HG03432 (cell line): ENCODE measurements around the gene TUT4.

Experiments used
- ATAC-seq: cut with Tn5 transposase; IDR thresholded peaks from one replicate; pipeline ENCODE4 v1.9.1; 2021; ENCODE audit warnings: mild to moderate bottlenecking, moderate library complexity; ENCODE audit not compliant: unreplicated experiment

TUT4 gene

DNA sequence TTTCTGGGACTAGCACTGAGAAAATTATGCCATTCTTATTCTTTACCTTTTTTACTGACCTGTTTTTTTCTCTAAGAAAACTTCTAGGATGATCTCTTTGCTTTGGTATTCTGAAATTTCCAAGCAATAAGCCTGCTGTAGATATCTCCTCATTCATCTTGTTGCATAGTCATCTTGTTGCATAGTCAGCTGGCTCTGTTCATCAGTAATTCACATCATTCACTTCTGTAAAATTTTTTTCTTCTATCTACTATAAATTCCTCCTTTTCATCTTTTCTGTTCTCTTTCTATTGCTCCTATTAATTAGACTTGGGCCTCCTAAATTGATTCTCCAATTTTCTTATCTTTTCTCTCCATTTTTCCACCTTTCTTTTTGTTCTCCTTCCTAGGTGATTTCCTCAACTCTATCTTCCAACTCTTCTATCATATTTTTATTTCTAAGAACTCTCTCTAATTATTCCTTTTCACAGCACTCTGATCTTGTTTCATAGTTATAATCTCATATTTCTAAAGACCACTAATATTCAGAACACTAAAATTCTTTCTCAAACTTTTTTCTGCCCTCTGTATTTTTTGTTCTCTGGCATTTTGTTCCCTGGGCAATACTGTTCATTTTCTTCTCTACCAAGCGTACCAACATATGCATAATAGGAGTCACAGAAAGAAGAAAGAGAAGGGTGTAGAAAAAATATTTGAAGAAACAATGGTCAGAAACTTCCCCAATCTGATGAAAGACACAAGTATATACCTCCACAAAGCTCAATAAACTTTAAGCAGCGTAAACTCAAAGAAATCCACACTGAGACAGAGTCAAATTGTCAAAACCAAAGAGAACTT is 17.7 kb downstream of the TUT4 start:
- no peak for ATAC-seq

DNA sequence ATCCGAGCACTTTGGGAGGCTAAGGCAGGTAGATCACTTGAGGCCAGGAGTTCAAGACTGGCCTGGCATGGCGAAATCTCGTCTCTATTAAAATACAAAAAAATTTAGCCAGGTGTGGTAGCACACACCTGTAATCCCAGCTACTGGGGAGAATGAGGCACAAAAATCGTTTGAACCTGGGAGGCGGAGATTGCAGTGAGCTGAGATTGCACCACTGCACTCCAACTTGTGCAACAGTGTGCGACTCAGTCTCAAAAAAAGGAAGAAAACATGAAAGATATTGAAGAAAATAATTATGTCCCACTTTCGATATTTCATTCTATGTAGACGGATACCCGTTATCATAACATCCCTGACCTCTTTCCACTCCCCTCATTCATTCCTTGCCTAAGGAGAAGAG is 19.2 kb downstream of the TUT4 start:
- ATAC-seq: no peak

DNA sequence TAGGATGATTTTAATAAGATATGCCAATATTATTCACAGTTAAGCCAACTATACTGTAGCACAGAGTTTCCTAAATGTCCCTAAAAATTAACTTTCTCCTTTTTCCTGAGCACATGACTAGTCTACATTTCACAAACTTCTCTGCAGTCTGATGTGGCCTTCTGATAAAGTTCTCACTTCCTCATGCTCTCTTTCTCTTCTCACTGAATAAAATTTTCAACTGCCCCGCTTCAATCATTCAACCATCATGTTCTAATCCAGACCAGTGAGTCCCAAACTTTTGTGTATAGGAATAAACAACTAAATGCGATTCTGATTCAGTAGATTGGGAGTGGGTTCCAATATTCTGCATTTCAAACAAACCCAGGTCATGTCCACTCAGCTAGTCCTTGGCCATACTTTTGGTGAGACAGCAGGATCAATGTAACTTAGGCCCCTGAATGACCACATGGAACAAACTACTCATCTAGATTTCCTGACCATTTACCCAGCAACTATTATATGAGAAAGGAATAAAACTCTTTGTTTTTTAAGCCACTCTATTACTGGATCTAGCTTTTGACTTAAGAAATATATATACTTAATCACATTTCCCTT is 20.1 kb downstream of the TUT4 start:
- no peak for ATAC-seq

DNA sequence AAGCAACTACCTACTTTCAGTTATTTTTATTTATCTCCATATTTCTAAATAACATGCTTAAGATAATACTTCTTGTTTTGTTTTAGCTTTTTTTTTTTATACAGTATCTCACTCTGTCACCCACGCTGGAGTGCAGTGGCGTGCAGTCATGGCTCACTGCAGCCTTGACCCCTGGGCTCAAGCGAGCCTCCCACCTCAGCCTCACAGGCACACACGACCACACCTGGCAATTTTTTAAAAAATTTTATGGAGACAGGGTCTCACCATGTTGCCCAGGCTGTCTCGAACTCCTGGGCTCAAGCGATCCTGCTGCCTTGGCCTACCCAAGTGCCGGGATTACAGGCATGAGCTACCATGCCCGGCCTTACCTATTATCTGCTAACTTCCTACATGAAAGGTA is 20.6 kb downstream of the TUT4 start:
- no peak for ATAC-seq

DNA sequence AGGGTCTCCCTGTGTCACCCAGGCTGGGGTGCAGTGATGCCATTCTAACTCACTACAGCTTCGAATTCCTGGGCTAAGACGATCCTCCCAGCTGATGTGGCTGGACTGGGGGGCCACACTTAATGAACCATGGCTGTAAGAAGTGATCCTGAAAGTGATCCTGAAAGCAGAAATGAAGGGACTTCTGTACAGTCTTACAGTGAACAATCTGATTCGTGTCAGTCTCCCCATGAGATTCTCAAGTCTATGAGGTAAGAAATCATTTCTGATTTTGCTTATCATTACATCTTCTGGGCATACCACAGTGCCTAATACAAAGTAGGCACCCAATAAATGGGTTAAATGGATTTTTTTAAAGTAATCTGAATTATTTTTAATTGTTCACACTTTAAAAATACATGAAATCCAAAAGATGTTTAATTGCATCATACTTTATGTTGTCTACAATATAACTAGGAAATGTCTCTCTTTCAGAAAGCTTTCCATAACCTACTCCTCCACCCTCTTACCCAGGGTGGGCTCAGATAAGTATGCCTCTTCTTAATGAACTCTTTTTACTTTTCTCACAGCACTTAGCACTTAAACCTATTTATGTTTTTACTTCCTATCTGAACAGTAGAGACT is 21.5 kb downstream of the TUT4 start:
- no peak for ATAC-seq

DNA sequence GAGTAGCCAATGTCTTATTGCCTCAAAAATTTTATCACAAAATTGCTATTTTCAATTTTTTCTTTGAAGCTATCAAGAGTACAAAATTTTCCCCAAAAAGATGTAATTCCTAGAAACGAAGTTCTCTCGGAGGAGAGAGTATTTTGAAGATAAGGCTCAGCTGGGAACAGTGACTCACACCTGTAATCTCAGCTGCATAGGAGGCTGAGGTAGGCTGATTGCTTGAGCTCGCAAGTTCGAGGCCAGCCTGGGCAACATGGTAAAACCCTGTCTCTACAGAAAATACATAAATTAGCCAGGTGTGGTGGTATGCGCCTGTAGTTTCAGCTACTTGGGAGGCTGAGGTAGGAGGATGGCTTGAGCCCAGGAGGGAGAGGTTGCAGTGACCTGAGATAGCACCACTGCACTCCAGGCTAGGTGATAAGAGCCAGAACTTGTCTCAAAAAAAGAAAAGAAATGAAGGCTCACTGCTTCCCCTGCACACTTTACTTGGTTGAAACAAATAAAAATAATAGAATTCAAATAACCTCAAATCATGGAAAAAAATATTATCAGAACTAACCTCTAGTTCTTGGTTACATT is 22.2 kb downstream of the TUT4 start:
- ATAC-seq: no peak

DNA sequence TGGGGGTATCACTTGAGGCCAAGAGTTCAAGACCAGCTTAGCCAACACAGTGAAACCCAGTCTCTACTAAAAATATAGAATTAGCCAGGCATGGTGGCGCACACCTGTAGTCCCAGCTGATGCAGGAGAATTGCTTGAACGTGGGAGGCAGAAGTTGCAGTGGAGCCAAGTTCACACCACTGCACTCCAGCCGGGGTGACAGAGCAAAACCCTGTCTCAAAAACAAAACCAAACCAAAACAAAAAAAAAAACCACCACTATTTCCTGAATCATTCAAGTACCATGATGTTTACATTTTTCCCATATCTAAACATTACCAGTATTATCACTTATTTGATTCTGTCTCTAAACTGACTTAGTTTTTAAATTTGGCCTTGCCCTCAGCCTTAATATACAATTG is 29.5 kb downstream of the TUT4 start:
- ATAC-seq: no peak

DNA sequence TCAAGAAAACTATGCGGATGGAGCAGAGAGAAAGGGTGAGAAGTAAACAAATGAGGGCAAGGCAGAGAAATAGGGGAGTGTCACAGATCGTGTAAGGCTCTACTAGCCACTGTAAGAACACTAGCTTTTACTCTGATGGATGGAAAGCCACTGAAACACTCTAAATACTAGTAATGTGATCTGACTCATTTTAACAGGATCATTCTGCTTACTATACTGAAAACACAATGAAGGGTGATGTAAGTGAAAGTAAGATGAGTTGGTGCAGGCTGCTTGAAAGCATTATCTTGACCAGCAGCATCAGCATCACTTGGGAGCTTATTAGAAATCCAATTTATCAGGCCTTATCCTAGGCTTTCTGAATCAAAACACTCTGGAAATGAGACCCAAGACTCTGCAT is 32.7 kb downstream of the TUT4 start:
- no peak for ATAC-seq

DNA sequence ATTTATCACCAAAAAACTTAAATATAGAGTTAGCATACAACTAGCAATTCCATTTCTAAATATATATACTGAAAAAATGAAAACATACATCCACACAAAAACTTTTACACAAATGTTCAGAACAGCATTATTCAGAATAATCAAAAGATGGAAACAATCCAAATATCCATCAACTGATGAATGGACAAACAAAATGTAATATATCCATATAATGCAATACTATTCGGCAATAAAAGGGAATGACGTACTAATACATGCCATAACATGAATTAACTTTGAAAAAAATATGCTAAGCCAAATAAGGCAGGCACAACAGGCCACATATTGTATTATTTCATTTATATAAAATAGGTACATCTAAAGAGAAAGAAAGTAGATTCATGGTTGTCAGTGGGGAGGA is 33.9 kb downstream of the TUT4 start:
- no peak for ATAC-seq

DNA sequence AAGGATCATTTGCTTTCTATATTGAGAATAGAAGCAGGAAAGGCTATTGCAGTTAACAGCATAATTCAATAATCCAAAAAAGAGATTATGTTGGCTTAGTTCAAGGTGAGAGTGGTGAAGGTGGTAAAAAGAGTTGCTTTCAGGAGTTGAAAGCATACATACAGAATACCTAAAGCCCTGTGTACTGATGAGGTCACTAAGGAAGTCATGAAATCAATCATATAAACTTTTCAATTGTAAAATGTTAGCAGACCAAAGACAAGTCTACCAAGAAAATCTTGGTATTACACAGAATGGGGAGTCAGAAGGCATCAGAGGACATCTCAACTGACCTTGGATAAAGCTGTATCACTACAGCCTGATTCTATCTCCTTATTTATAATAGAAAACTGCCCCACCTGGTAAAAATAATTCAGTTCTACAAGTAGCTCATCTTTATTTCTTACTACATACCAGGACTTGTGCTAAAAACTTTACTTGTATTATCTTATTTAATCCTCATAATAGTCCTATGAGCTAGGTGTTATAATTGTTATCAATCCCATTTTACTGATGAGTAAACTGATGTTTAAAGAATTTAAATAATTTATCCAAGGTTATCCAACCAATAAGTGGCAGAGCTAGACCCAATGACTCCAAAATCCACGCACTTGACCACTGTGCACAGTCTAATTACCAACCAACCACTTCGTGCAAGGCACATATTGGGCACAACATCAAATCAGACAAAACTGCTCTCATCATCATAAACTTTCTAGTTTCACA is 40.9 kb downstream of the TUT4 start:
- ATAC-seq: no peak

DNA sequence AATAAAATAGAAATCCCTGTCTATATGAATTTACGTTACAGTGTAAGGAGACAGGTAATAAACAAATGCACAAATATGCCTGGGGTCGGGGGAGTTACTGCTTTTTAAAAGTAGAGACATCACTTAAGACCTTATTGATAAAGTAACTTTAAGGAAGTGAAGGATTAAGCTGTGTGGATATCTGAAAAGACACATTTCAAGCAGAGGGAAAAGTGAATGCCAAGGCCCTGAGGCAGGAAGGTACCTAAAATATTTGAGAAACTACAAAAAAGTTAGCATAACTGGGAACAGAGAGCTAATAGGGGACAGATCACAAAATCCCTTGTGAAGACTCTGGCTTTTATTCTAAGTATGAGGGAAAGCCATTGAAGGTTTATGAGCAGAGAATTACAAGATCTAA is 41.5 kb downstream of the TUT4 start:
- no peak for ATAC-seq

DNA sequence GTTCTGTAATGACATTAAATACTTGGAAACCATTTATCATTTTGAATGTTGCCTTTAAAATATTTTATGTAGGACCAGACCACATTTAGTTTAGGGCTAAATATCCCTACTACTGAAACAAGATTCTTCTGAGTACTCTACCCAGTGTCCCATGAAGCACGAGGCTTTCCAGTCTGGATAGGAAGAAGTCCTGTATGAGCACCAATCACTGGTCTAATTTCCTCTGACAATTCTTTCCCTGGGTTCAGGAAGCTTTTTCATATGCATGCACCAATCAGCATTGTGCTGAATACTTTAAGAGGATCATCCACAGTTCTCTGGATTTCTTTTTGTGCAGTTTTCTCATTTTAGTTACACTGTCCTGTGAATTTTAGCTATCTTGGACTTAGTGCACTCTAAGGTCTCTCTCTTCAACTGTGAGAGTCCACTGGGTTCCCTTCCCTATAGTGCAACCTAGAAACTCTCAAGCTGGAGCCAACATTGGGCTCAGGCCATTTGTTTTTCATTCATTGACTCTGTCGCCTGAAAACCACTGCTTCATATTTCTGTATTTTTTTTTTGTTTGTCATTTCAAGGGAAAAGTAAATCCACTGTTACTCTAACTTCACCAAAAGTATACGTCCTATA is 45.9 kb downstream of the TUT4 start:
- ATAC-seq: no peak

DNA sequence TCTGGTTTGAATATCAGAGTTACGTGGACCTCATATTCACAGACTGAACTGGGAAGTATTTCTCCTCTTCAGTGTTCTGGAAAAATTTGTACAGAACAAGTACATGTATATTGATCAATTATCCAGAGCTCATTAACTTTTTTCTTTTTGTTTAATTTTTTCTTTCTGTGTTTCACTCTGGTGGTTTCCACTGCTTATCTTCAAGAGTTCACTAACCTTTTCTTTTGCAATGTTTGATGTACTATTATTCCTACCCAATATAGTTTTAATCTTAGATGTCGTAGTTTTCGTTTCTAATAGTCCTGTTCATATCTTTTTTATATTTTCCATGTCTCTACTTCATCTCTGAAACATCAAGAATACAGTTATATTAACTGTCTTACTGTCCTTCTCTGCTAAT is 46.5 kb downstream of the TUT4 start:
- no peak for ATAC-seq

DNA sequence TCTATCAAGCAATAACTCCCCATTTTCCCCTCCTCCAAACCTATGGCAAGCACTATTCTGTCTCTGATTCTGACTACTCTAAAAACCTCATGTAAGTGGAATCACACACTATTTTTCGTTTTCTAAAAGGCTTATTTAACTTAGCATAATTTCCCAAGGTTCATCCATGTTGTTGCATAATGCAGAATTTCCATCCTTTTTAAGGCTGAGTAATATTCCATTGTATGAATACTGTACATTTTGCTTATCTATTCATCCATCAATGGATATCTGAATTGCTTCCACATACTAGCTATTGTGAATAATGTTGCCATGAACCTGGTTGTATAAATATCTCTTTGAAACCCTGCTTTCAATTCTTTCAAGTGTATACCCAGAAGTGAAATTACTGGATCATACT is 48.2 kb downstream of the TUT4 start:
- ATAC-seq: no peak

DNA sequence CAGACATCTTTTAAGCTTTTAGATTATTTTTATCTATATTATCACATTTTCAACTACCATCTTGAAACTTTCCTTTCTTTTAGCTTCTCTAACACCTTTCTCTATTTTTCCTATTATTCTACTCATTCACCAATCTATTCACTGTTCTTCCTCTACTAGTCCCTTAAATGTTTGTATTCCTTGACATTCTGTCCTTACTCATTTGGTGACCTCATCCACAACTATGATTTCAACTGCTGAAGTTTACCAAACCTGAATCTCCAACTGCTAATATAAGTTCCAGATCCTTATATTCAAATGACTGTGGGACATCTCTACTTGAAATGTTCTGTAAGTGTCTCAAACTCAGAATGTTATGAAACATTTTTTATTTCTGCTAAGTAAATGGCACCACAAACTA is 49.2 kb downstream of the TUT4 start:
- no peak for ATAC-seq

DNA sequence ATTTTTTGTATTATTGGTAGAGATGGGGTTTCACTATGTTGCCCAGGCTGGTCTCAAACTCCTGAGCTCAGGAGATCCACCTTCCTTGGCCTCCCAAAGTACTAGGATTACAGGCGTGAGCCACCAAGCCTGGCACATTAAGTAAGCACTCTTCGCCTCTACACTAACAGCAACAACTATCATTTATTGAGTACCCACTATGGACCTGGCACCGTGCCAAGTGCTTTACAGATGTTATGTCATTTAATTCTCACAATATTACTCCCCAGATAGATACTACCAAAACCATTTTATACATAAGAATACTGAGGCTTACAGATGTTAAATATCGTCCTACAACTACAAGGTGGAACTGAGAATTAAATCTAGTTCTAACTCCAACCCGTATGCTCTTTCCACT is 50.1 kb downstream of the TUT4 start:
- ATAC-seq: no peak

DNA sequence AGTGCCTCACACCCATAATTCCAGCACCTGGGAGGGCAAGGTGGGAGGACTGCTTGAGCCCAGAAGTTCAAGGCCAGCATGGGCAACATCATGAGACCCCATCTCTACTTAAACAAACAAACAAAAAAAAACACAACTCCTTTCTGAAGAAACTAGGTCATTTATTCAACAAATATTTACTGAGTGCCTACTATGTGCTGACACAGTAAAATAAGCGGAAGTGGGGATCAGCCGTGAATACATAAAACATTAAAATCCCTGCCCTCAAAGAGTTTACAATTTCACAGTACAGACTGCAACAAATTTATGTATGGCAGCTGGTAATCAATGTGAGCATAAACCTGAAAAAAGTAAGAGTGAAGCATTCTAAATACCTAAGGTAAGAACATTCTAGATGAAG is 65.3 kb downstream of the TUT4 start:
- ATAC-seq: no peak

DNA sequence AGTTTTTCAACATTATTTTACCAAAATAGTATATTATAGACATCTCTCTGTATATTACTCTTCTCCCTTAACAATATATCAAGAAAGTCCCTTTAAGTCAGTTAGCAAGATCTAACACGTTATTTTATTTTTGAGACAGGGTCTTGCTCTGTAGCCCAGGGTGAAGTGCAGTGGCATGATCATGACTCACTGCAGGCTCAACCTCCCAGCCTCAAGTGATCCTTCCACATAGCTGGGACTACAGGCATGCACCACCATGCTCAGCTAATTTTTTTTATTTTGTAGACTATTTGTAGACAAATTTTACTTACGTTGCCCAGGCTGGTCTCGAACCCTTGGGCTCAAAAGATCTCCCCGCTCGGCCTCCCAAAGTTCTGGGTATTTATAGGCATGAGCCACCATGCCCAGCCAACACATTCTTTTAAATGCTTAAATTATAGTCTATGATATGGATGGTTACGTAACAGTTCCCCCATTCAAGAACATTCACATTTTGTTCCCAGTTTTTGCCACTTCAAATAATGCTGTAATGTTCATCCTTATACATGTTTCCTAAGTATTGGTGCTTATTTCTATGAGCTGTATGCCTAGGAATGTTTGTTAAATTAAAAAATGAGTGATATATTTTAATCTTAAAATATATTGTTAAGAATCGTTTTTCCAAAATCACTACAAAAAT is 70.4 kb downstream of the TUT4 start:
- ATAC-seq: no peak

DNA sequence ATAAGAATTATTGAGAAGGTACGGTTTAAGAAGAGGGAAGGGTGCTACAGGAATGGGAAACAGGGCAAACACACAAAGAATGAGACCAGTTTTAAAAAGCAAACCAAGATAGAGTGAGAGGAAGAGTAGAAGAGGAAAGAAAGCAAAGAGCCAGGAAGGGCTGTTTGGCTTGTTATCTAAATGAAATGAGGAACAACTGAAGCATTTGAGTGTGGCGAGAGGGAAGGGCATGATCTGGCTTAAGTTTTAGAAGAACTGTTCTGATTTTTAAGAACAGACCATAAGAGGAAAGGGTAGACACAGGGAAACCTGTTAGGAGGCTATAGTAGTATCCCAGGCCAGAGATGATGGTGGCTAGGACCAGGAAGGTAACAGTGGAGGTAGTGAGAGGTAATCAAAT is 73.8 kb downstream of the TUT4 start:
- no peak for ATAC-seq

DNA sequence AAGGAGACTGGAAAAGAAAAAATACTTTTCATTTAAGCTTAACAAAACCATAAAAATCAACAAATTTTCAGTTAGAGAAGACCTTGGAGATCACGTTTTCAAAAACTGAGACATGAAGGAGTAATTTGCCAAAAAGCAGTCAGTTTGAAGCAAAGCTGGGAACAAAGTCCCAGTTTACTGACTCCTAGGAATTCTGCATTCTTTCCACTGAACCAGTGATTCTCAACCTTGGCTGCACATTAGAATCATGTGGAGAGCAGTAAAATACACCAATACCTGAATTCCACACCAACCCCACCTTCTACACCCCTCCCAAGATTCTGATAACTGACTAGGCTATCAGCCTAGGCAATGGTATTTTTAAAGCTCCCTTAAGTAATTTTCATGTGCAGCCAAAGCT is 75.0 kb downstream of the TUT4 start:
- no peak for ATAC-seq
